DOHH2 (cell line): Measurements from ENCODE around the gene SDS.

Experiments
- H3F3A ChIP-seq: fragments of 200-600 bp; sonication (generic), shearing (Covaris generic); 2 replicates; pipeline ENCODE4 v1.6.0; 2016; ENCODE audit warnings: antibody characterized with exemption, mild to moderate bottlenecking; ENCODE audit not compliant: control insufficient read depth, insufficient read depth
- H3K27ac ChIP-seq: fragments of 200-600 bp; sonication (generic); 2 replicates; pipeline ENCODE4 v1.5.1; 2014; ENCODE audit warnings: low read depth, mild to moderate bottlenecking, low read length, moderate library complexity
- H3K27me3 ChIP-seq: fragments of 200-600 bp; sonication (generic); 2 replicates; pipeline ENCODE4 v1.6.1; 2014; ENCODE audit warnings: mild to moderate bottlenecking, low read length, mixed read lengths; ENCODE audit not compliant: control insufficient read depth
- H3K36me3 ChIP-seq: fragments of 200-600 bp; sonication (generic); 2 replicates; pipeline ENCODE4 v1.6.1; 2014; ENCODE audit warnings: mild to moderate bottlenecking, low read length, moderate library complexity, mixed read lengths; ENCODE audit not compliant: control insufficient read depth
- H3K4me1 ChIP-seq: fragments of 200-600 bp; sonication (generic); 2 replicates; pipeline ENCODE4 v1.6.1; 2014; ENCODE audit warnings: mild to moderate bottlenecking, low read length, mixed read lengths; ENCODE audit not compliant: control insufficient read depth
- H3K4me2 ChIP-seq: fragments of 200-600 bp; sonication (generic); 2 replicates; pipeline ENCODE4 v1.6.0; 2014; ENCODE audit warnings: mild to moderate bottlenecking, low read length, moderate library complexity
- H3K4me3 ChIP-seq: fragments of 200-600 bp; sonication (generic); 2 replicates; pipeline ENCODE4 v1.5.1; 2014; ENCODE audit warnings: mild to moderate bottlenecking, low read length, mixed read lengths
- H3K79me2 ChIP-seq: fragments of 200-600 bp; sonication (generic); 2 replicates; pipeline ENCODE4 v1.6.1; 2014; ENCODE audit warnings: mild to moderate bottlenecking, low read length, mixed read lengths; ENCODE audit not compliant: control insufficient read depth
- H3K9me2 ChIP-seq: fragments of 200-600 bp; sonication (generic); replicated peaks from 2 replicates; pipeline ENCODE4 v1.6.1; 2014; ENCODE audit warnings: mild to moderate bottlenecking, low read length, mixed read lengths; ENCODE audit not compliant: control insufficient read depth
- H3K9me3 ChIP-seq: fragments of 200-600 bp; sonication (generic); 2 replicates; pipeline ENCODE4 v1.6.1; 2014; ENCODE audit warnings: antibody characterized with exemption, low read length, mixed read lengths; ENCODE audit not compliant: control insufficient read depth, insufficient read depth
- H4K20me1 ChIP-seq: fragments of 200-600 bp; sonication (generic); 2 replicates; pipeline ENCODE4 v1.6.0; 2014; ENCODE audit warnings: low read depth, mild to moderate bottlenecking, antibody characterized with exemption, low read length, moderate library complexity; ENCODE audit not compliant: control insufficient read depth, insufficient read depth
- EZH2phosphoT487 ChIP-seq: fragments of 200-600 bp; sonication (generic); IDR thresholded peaks from 2 replicates; pipeline ENCODE4 v1.6.1; 2017; ENCODE audit warnings: borderline replicate concordance, mild to moderate bottlenecking, antibody characterized with exemption, low read length, moderate library complexity, mixed read lengths
- TF ChIP-seq, protein P1 (sequence below): fragments of 200-600 bp; sonication (generic); IDR thresholded peaks from one replicate; pipeline ENCODE4 v1.5.1; 2014; ENCODE audit warnings: antibody characterized with exemption, mild to moderate bottlenecking, low read depth, low read length; ENCODE audit not compliant: poor library complexity, severe bottlenecking

The SDS gene

DNA sequence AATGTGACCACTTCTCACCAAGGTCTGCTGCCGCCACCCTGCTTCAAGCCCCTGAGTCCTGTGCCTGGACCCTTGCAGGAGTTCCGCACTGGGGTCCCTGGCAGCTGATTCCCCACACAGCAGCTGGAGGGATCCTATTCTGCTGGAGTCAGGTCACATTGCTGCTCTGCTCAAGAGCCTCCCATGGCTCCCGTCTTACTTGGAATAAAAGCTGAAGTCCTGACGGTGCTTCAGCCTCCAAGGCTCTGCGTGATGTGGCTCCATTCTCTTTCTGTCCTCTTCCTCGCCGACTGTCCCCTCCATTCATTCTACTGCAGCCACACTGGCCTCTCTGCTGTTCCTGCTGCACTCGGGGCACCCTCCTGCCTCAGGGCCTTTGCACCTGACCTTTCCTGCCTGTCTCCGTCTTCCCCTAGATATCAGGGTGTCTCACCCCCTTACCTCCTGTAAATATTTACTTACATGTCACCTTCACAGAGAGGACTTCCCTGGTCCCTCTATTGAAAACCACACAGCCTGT is 10.9 kb upstream of the SDS start:
- Histone ChIP-seq H3F3A (no peaks in the 10 kb centered on the region), H3K4me3 (no peak overlapping the region), H3K9me2 (no peaks in the 10 kb centered on the region), H3K9me3 (no peaks in the 10 kb centered on the region), H3K4me1 (no peaks in the 10 kb centered on the region), H3K27me3 (peaks cover 15% of the 10 kb centered on the region), H3K36me3 (no peaks in the 10 kb centered on the region), H3K79me2 (no peaks in the 10 kb centered on the region), H4K20me1 (no peaks in the 10 kb centered on the region), H3K27ac (no peak overlapping the region), H3K4me2 (no peak overlapping the region)
- TF ChIP-seq, protein P1, sequence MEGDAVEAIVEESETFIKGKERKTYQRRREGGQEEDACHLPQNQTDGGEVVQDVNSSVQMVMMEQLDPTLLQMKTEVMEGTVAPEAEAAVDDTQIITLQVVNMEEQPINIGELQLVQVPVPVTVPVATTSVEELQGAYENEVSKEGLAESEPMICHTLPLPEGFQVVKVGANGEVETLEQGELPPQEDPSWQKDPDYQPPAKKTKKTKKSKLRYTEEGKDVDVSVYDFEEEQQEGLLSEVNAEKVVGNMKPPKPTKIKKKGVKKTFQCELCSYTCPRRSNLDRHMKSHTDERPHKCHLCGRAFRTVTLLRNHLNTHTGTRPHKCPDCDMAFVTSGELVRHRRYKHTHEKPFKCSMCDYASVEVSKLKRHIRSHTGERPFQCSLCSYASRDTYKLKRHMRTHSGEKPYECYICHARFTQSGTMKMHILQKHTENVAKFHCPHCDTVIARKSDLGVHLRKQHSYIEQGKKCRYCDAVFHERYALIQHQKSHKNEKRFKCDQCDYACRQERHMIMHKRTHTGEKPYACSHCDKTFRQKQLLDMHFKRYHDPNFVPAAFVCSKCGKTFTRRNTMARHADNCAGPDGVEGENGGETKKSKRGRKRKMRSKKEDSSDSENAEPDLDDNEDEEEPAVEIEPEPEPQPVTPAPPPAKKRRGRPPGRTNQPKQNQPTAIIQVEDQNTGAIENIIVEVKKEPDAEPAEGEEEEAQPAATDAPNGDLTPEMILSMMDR, result no peak
- no peak for TF ChIP-seq EZH2phosphoT487

DNA sequence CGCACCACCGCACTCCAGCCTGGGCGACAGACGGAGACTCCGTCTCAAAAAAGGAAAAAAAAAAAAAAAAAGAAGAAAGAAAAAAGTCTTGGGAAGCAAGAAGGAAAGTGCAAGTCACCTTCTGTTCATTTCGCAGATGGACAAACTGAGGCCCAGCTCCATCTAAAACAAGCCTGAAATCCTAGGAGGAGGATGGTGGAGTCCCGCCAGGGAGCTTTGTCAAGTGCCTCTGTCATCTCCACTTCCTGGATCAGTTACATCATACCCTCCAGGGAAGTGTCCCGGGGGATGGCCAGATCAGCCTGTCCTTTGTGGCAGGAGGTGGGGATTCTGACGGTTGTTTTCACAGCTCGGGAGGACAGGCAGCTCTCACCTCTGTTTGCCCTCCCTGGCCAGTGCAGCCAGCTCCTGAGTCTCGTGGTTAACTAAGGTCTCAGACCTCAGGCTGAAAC is 9.8 kb upstream of the SDS start:
- H3K4me3 ChIP-seq, result no peak overlapping the region

DNA sequence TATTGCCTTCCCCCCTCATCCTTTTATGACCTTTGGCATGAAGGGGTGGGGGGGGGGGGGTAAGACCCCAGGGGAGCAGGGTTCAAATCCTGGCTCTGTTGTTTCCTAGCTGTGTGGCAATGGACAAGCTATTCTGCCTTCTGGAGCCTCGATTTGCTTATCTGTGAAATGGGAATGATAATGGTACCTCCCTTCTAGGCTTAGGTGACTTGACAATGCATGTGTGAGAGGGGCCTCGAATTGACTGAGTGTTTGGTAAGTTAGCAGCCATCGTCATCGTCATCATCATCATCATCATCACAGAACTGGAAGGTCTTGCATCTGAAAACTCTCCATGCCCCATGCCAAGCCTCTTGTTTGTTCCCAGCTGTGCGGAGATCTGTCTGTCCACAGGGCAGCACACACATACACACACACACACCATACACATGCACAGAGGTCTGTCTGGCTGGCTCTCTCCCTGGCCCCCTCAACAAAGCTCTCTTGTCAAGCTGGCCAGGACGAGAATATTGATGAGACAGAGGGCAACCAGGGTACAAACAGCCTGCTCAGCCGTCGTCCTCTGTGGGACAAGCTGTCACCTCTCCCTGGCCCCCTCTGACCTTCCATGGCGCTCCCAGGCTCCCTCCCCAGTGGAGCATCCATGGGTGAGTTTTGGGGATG is 5.9 kb upstream of the SDS start:
- H3K27me3 ChIP-seq, result peaks cover 9% of the 10 kb centered on the region; the same call in 1 of the 2 replicates
- no peaks in the 10 kb centered on the region for H3K9me2 ChIP-seq
- no peak overlapping the region for H3K4me2 ChIP-seq
- no peaks in the 10 kb centered on the region for H3K9me3 ChIP-seq
- no peaks in the 10 kb centered on the region for H3K36me3 ChIP-seq
- H3K4me1 ChIP-seq, result no peaks in the 10 kb centered on the region
- no peaks in the 10 kb centered on the region for H3K79me2 ChIP-seq
- no peaks in the 10 kb centered on the region for H4K20me1 ChIP-seq
- H3K4me3 ChIP-seq, result no peak overlapping the region
- TF ChIP-seq, protein P1, result no peak
- no peak for TF ChIP-seq EZH2phosphoT487
- no peaks in the 10 kb centered on the region for H3F3A ChIP-seq
- H3K27ac ChIP-seq, result no peak overlapping the region

More for the DNA sequence above, 9.8 kb upstream of the SDS start:
- no peaks in the 10 kb centered on the region for H3K36me3 ChIP-seq
- no peaks in the 10 kb centered on the region for H3K4me1 ChIP-seq
- no peak for TF ChIP-seq EZH2phosphoT487
- TF ChIP-seq, protein P1, result no peak
- no peaks in the 10 kb centered on the region for H3K9me3 ChIP-seq
- H4K20me1 ChIP-seq, result no peaks in the 10 kb centered on the region
- no peaks in the 10 kb centered on the region for H3K79me2 ChIP-seq
- no peak overlapping the region for H3K4me2 ChIP-seq
- no peaks in the 10 kb centered on the region for H3F3A ChIP-seq
- H3K27ac ChIP-seq, result no peak overlapping the region
- H3K27me3 ChIP-seq, result peaks cover 15% of the 10 kb centered on the region
- no peaks in the 10 kb centered on the region for H3K9me2 ChIP-seq
